K562 (cell line): ENCODE measurements around the gene PREB. TPM values are rescaled to one million over a fixed set of nuclear protein-coding genes. Genes with fewer than 3 reads are reported as not detected.

Experiments
- ASH1L ChIP-seq: fragments of 450-650 bp; IDR thresholded peaks from 2 replicates; pipeline ENCODE4 v1.6.1; 2018; ENCODE audit warnings: borderline replicate concordance, mild to moderate bottlenecking, low read depth; ENCODE audit not compliant: partially characterized antibody
- ATF1 ChIP-seq, 2 experiments: fragments of 450-650 bp in 1 of 2; IDR thresholded peaks; 2 replicates each; pipeline ENCODE4 v1.6.1; 2016; ENCODE audit warnings: missing compliant biosample characterization in 1 of 2, missing genetic modification characterization in 1 of 2
- BACH1 ChIP-seq: fragments of 200-800 bp; sonication (Bioruptor generic); IDR thresholded peaks from 2 replicates; pipeline ENCODE4 v1.6.1; 2016; ENCODE audit warnings: missing genetic modification characterization, missing compliant biosample characterization
- HDAC8 ChIP-seq: fragments of 450-650 bp; IDR thresholded peaks from 2 replicates; pipeline ENCODE4 v1.6.1; 2016; ENCODE audit warnings: mild to moderate bottlenecking, missing genetic modification characterization, moderate library complexity, missing compliant biosample characterization
- NFYB ChIP-seq: IDR thresholded peaks from 2 replicates; pipeline ENCODE4 v1.6.1; 2011; ENCODE audit warnings: mild to moderate bottlenecking, moderate library complexity; ENCODE audit not compliant: insufficient read length; ENCODE audit errors: extremely low read depth
- NR2F6 ChIP-seq: fragments of 450-650 bp; formaldehyde crosslinking; IDR thresholded peaks from 2 replicates; pipeline ENCODE4 v1.4.0; 2020; ENCODE audit warnings: mild to moderate bottlenecking
- POLR2B ChIP-seq: fragments of 450-650 bp; IDR thresholded peaks from 2 replicates; pipeline ENCODE4 v1.6.1; 2018; ENCODE audit warnings: low read depth; ENCODE audit not compliant: partially characterized antibody
- RCOR1 ChIP-seq, 2 experiments: IDR thresholded peaks; 2 replicates each; pipeline ENCODE4 v1.6.1; 2012; ENCODE audit warnings: low read depth in 2 of 2, low read length in 2 of 2, borderline replicate concordance in 1 of 2, improper control_type of control experiment in 1 of 2
- SAFB ChIP-seq: fragments of 200-400 bp; formaldehyde crosslinking; IDR thresholded peaks from 2 replicates; pipeline ENCODE4 v1.6.1; 2017; ENCODE audit warnings: low read depth, low read length, borderline replicate concordance
- STAG1 ChIP-seq: sonication (generic); formaldehyde crosslinking; IDR thresholded peaks from 2 replicates; pipeline ENCODE4 v1.5.0; 2020; ENCODE audit warnings: missing genetic modification reagents, borderline replicate concordance
- ZFP1 ChIP-seq: fragments of 450-650 bp; formaldehyde crosslinking; IDR thresholded peaks from 2 replicates; pipeline ENCODE4 v1.4.0; 2020; ENCODE audit warnings: mild to moderate bottlenecking, mixed read lengths
- ZNF696 ChIP-seq: fragments of 250-450 bp; sonication (Bioruptor Pico); conservative IDR thresholded peaks from 2 replicates; pipeline ENCODE4 v1.4.0; 2020; ENCODE audit warnings: mild to moderate bottlenecking, moderate library complexity
- polyA plus RNA-seq, 8 experiments: library from polyadenylated mRNA; depleted of rRNA in 4 of 8; stranded (reverse) in 5 of 8; unstranded in 3 of 8; fragments of >200 nt; fragmentation: Nextera tagmentation in 2 of 8; fragmentation: Illumina TruSeq in 1 of 8; extraction: Ambion mirVana in 2 of 8; extraction: Trizol in 1 of 8; gene quantifications; 2 replicates each; pipeline versions ENCODE4 v1.2.1 to v1.2.3, GENCODE V29; 2011 to 2014; ENCODE audit warnings: inconsistent platforms in 1 of 8, missing spikeins in 1 of 8
- total RNA-seq, 7 experiments: library from RNA; depleted of rRNA in 6 of 7; stranded (reverse); fragments of >200 nt in 6 of 7; fragmentation: Illumina TruSeq in 2 of 7; extraction: Trizol in 2 of 7; gene quantifications; 2 replicates each; pipeline versions ENCODE4 v1.2.1 to v1.2.3, GENCODE V29; 2011 to 2021; ENCODE audit warnings: low replicate concordance in 1 of 7
- TF ChIP-seq, protein P1 (sequence below), 2 experiments: fragments of 450-650 bp; formaldehyde crosslinking in 1 of 2; IDR thresholded peaks; 2 replicates each; pipeline versions ENCODE4 v1.4.0 to v1.6.1; 2014 to 2020; ENCODE audit warnings: mild to moderate bottlenecking in 2 of 2, borderline replicate concordance in 1 of 2, low read depth in 1 of 2
- TF ChIP-seq, protein P2 (sequence below): sonication (generic); formaldehyde crosslinking; IDR thresholded peaks from 2 replicates; pipeline ENCODE4 v1.8.1; 2023; ENCODE audit warnings: mild to moderate bottlenecking, missing genetic modification reagents
- TF ChIP-seq, protein P3 (sequence below): fragments of 450-650 bp; formaldehyde crosslinking; IDR thresholded peaks from 2 replicates; pipeline ENCODE4 v1.4.0; 2022; ENCODE audit warnings: mild to moderate bottlenecking, moderate library complexity

The PREB gene
- total and polyA plus RNA-seq, 9 of the 15 experiments (the other 6 are each of a cell fraction or from before 2014, with no cell fraction given), result 35.1 to 84.2 (median 67.2) TPM

DNA sequence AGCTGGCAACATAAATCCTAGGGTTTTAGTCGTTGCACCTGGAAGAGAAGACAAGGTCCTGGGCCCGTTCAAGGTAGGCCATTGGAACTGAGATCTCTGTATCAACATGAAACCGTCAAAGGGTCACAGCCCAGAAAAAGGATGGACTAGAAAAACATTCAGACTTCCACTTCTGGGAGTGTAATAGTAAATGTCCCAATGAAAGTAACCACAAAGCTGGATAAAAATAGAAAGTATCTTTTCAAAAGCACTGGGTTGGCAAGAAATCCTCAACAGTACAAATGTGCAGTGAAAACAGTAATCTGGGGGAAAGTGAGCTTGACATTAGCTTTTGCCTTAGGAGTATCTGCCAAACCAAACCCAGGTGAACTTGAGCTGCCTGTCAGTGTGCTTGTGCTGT lies 28.5 kb downstream of the PREB start (continued):
- TF ChIP-seq, protein P1, sequence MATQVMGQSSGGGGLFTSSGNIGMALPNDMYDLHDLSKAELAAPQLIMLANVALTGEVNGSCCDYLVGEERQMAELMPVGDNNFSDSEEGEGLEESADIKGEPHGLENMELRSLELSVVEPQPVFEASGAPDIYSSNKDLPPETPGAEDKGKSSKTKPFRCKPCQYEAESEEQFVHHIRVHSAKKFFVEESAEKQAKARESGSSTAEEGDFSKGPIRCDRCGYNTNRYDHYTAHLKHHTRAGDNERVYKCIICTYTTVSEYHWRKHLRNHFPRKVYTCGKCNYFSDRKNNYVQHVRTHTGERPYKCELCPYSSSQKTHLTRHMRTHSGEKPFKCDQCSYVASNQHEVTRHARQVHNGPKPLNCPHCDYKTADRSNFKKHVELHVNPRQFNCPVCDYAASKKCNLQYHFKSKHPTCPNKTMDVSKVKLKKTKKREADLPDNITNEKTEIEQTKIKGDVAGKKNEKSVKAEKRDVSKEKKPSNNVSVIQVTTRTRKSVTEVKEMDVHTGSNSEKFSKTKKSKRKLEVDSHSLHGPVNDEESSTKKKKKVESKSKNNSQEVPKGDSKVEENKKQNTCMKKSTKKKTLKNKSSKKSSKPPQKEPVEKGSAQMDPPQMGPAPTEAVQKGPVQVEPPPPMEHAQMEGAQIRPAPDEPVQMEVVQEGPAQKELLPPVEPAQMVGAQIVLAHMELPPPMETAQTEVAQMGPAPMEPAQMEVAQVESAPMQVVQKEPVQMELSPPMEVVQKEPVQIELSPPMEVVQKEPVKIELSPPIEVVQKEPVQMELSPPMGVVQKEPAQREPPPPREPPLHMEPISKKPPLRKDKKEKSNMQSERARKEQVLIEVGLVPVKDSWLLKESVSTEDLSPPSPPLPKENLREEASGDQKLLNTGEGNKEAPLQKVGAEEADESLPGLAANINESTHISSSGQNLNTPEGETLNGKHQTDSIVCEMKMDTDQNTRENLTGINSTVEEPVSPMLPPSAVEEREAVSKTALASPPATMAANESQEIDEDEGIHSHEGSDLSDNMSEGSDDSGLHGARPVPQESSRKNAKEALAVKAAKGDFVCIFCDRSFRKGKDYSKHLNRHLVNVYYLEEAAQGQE (IDR thresholded peaks at IDR 0.05; ENCODE audit: borderline replicate concordance), result no peak
- TF ChIP-seq, protein P1 (CRISPR knock-in tag; IDR thresholded peaks at IDR 0.05; ENCODE audit: low read depth), result no peak
- TF ChIP-seq, protein P2, sequence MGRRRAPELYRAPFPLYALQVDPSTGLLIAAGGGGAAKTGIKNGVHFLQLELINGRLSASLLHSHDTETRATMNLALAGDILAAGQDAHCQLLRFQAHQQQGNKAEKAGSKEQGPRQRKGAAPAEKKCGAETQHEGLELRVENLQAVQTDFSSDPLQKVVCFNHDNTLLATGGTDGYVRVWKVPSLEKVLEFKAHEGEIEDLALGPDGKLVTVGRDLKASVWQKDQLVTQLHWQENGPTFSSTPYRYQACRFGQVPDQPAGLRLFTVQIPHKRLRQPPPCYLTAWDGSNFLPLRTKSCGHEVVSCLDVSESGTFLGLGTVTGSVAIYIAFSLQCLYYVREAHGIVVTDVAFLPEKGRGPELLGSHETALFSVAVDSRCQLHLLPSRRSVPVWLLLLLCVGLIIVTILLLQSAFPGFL (CRISPR knock-in tag), result no peak
- no peak for TF ChIP-seq NFYB
- no peak for TF ChIP-seq STAG1 (CRISPR knock-in tag)
- TF ChIP-seq ASH1L, result no peak
- no peak for TF ChIP-seq ZNF696 (CRISPR knock-in tag)
- TF ChIP-seq BACH1 (tag), result no peak
- TF ChIP-seq, protein P3, sequence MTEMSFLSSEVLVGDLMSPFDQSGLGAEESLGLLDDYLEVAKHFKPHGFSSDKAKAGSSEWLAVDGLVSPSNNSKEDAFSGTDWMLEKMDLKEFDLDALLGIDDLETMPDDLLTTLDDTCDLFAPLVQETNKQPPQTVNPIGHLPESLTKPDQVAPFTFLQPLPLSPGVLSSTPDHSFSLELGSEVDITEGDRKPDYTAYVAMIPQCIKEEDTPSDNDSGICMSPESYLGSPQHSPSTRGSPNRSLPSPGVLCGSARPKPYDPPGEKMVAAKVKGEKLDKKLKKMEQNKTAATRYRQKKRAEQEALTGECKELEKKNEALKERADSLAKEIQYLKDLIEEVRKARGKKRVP (CRISPR knock-in tag), result no peak
- no peak for TF ChIP-seq POLR2B
- no peak for TF ChIP-seq RCOR1 (IDR thresholded peaks at IDR 0.05; ENCODE audit: borderline replicate concordance in 1 of 2, low read depth in 2 of 2, low read length in 2 of 2)
- TF ChIP-seq SAFB, result no peak
- TF ChIP-seq ATF1 (CRISPR knock-in tag; IDR thresholded peaks at IDR 0.05), result no peak
- TF ChIP-seq ATF1 (tag; IDR thresholded peaks at IDR 0.05), result no peak
- no peak for TF ChIP-seq ZFP1
- no peak for TF ChIP-seq NR2F6 (CRISPR knock-in tag)
- no peak for TF ChIP-seq HDAC8 (tag)
